ENCODE results near the gene ZNF334.
A peak's percentile ranks its signal among the peaks of the same experiment; 100 is the strongest.

The ZNF334 gene

GRCh38 chr20:46557231-46557956, 44.0 kb upstream of the ZNF334 start:
- DNase-seq (ENCODE audit: low spot score) = no peak

GRCh38 chr20:46555370-46555956, 42.1 kb upstream of the ZNF334 start:
- DNase-seq (ENCODE audit: low spot score) = no peak
- no peak for TF ChIP-seq CTCF (IDR thresholded peaks at IDR 0.05; ENCODE audit: extremely low read depth, missing control alignments)

More at GRCh38 chr20:46557231-46557956, 44.0 kb upstream of the ZNF334 start:
- no peak for TF ChIP-seq CTCF (IDR thresholded peaks at IDR 0.05; ENCODE audit: extremely low read depth, missing control alignments)

GRCh38 chr20:46554828-46555227, 41.5 kb upstream of the ZNF334 start:
- no peak for TF ChIP-seq CTCF (IDR thresholded peaks at IDR 0.05; ENCODE audit: extremely low read depth, missing control alignments)
- no peak for DNase-seq (ENCODE audit: low spot score)

GRCh38 chr20:46553926-46554325, 40.6 kb upstream of the ZNF334 start:
- TF ChIP-seq CTCF (IDR thresholded peaks at IDR 0.05; ENCODE audit: extremely low read depth, missing control alignments) = no peak
- DNase-seq (ENCODE audit: low spot score) = no peak

GRCh38 chr20:46552460-46553420, 39.4 kb upstream of the ZNF334 start:
- DNase-seq (ENCODE audit: low spot score) = peak; percentile 77
- no peak for TF ChIP-seq CTCF (IDR thresholded peaks at IDR 0.05; ENCODE audit: extremely low read depth, missing control alignments)

- no peak for DNase-seq (ENCODE audit: low spot score)
- TF ChIP-seq CTCF (IDR thresholded peaks at IDR 0.05; ENCODE audit: extremely low read depth, missing control alignments) = no peak
These were observed 38.4 kb upstream of the ZNF334 start for GRCh38 chr20:46551522-46552381.
